Epithelial cell of esophagus (primary cell): ENCODE data around the gene IGFBP5.

Experiments used
- DNase-seq: peaks from one replicate; pipeline ENCODE4 v3.0.0; 2010; ENCODE audit warnings: low read depth
- H3K4me3 ChIP-seq: 2 replicates; pipeline ENCODE4 v1.5.1; 2011; ENCODE audit warnings: mild to moderate bottlenecking, low read length, control low read depth
- CTCF ChIP-seq: IDR thresholded peaks from 2 replicates; pipeline ENCODE4 v1.5.1; 2011; ENCODE audit warnings: low read depth, mild to moderate bottlenecking, low read length, control low read depth, inconsistent platforms; ENCODE audit not compliant: insufficient read depth; ENCODE audit errors: missing control alignments

Gene IGFBP5

GRCh38 chr2:216696321-216696720, 972 bp upstream of the IGFBP5 start:
- DNase-seq, result no peak
- no peak overlapping the region for H3K4me3 ChIP-seq
- no peak for TF ChIP-seq CTCF

- H3K4me3 ChIP-seq, result peak overlapping the region; percentile 3
- DNase-seq, result no peak
- no peak for TF ChIP-seq CTCF
Observed at GRCh38 chr2:216694826-216695217, 527 bp downstream of the IGFBP5 start.

- TF ChIP-seq CTCF, result no peak
- peak; percentile 57 for DNase-seq
- H3K4me3 ChIP-seq, result peak overlapping the region; percentile 40
Observed at GRCh38 chr2:216694082-216694825, 1.1 kb downstream of the IGFBP5 start.

- peak overlapping the region; percentile 40 for H3K4me3 ChIP-seq
- DNase-seq, result no peak
- TF ChIP-seq CTCF, result no peak
Observed at GRCh38 chr2:216693414-216694080, 1.8 kb downstream of the IGFBP5 start.

- peak; percentile 57 for DNase-seq
- TF ChIP-seq CTCF, result no peak
- H3K4me3 ChIP-seq, result peak overlapping the region; percentile 35
Observed at GRCh38 chr2:216692636-216693413, 2.5 kb downstream of the IGFBP5 start.

GRCh38 chr2:216690853-216691741, 4.3 kb downstream of the IGFBP5 start:
- no peak for TF ChIP-seq CTCF
- no peak overlapping the region for H3K4me3 ChIP-seq
- DNase-seq, result peak; percentile 56
